Activated T-helper 1 cell treated with anti-CD3 and anti-CD28 coated beads, Interleukin-2, amount 50 U/mL, for 16 hours (primary cell): ENCODE results near the gene ALPL.
"Not testable (repeated sequence)": the region's sequence is repeated elsewhere in the genome, so short reads cannot be mapped to it uniquely, and the experiment has no call there.

Source experiments
- DNase-seq, 2 donors: peaks; one replicate each; pipeline ENCODE4 v3.0.0-alpha.2; 2020; ENCODE audit warnings: low read depth in 1 of 2, low spot score in 1 of 2

Gene ALPL

GRCh38 chr1:21507511-21508270 is 1.5 kb upstream of the ALPL start:
- DNase-seq = no peak

- DNase-seq = peak; percentile 36 to 37
These were observed 458 bp upstream of the ALPL start for GRCh38 chr1:21508580-21509350.

- DNase-seq = no peak
These were observed 880 bp downstream of the ALPL start for GRCh38 chr1:21510113-21510493.

GRCh38 chr1:21510885-21511578 is 1.8 kb downstream of the ALPL start:
- no peak for DNase-seq

GRCh38 chr1:21511579-21512522 is 2.6 kb downstream of the ALPL start:
- DNase-seq = no peak

GRCh38 chr1:21514245-21514644 is 5.0 kb downstream of the ALPL start:
- DNase-seq = no peak

GRCh38 chr1:21517161-21517589 is 8.0 kb downstream of the ALPL start:
- DNase-seq = no peak

- no peak for DNase-seq
These were observed 8.6 kb downstream of the ALPL start for GRCh38 chr1:21517660-21518480.

- no peak for DNase-seq
These were observed 9.7 kb downstream of the ALPL start for GRCh38 chr1:21518774-21519455.

- DNase-seq = not testable (repeated sequence)
These were observed 10.4 kb downstream of the ALPL start for GRCh38 chr1:21519486-21520070.

- no peak for DNase-seq
These were observed 11.9 kb downstream of the ALPL start for GRCh38 chr1:21520899-21521716.

GRCh38 chr1:21521717-21522060 is 12.5 kb downstream of the ALPL start:
- DNase-seq = no peak

- DNase-seq = no peak
These were observed 13.4 kb downstream of the ALPL start for GRCh38 chr1:21522525-21523038.

GRCh38 chr1:21523297-21523813 is 14.1 kb downstream of the ALPL start:
- no peak for DNase-seq

- DNase-seq = no peak
These were observed 15.0 kb downstream of the ALPL start for GRCh38 chr1:21524220-21524619.

- no peak for DNase-seq
These were observed 15.6 kb downstream of the ALPL start for GRCh38 chr1:21524686-21525339.

GRCh38 chr1:21525340-21525717 is 16.1 kb downstream of the ALPL start:
- DNase-seq = no peak
